Lung (tissue), 12 donors: ENCODE results near the gene C2orf80. TPM values are rescaled to one million over a fixed set of nuclear protein-coding genes. Genes with fewer than 3 reads are reported as not detected.
"Not testable (repeated sequence)": the region's sequence is repeated elsewhere in the genome, so short reads cannot be mapped to it uniquely, and the experiment has no call there.

Source experiments
- ATAC-seq: fragments of 200-7000 bp; cut with Tn5 transposase; one replicate; pipeline ENCODE4 v1.9.1; 2020; ENCODE audit warnings: moderate number of reproducible peaks; ENCODE audit not compliant: insufficient read depth, low FRiP score
- DNase-seq, 3 donors: peaks; one replicate each; pipeline ENCODE4 v3.0.0-alpha.2; 2013 to 2017
- H3K27ac ChIP-seq, 2 donors: one replicate each; pipeline ENCODE4 v1.5.1; 2013; ENCODE audit warnings: mild to moderate bottlenecking in 2 of 2, moderate library complexity in 2 of 2, control low read depth in 1 of 2, inconsistent platforms in 1 of 2, low read depth in 1 of 2, low read length in 1 of 2
- H3K27me3 ChIP-seq, 3 donors: one replicate each; pipeline ENCODE4 v1.5.1; 2013; ENCODE audit warnings: low read length in 2 of 3; ENCODE audit not compliant: control insufficient read depth in 3 of 3, insufficient read depth in 3 of 3
- H3K36me3 ChIP-seq, 4 donors: one replicate each; pipeline ENCODE4 v1.5.1; 2013; ENCODE audit warnings: low read length in 4 of 4, mild to moderate bottlenecking in 1 of 4, moderate library complexity in 1 of 4; ENCODE audit not compliant: control insufficient read depth in 4 of 4, insufficient read depth in 4 of 4
- H3K4me1 ChIP-seq, 5 donors: one replicate each; pipeline ENCODE4 v1.5.1; 2013; ENCODE audit warnings: low read length in 5 of 5, mild to moderate bottlenecking in 2 of 5, moderate library complexity in 1 of 5; ENCODE audit not compliant: control insufficient read depth in 5 of 5, insufficient read depth in 5 of 5
- H3K4me3 ChIP-seq: one replicate; pipeline ENCODE4 v1.5.1; 2013; ENCODE audit warnings: mild to moderate bottlenecking, control low read depth, moderate library complexity
- H3K9ac ChIP-seq, 2 donors: one replicate each; pipeline ENCODE4 v1.5.1; 2013; ENCODE audit warnings: low read length in 2 of 2, control low read depth in 1 of 2; ENCODE audit not compliant: insufficient read depth in 1 of 2
- H3K9me3 ChIP-seq, 4 donors: one replicate each; pipeline ENCODE4 v1.5.1; 2013; ENCODE audit warnings: low read length in 3 of 4, mild to moderate bottlenecking in 1 of 4, moderate library complexity in 1 of 4; ENCODE audit not compliant: control insufficient read depth in 4 of 4, insufficient read depth in 3 of 4
- WGBS, 2 donors: extraction: QIAGEN DNeasy Blood & Tissue Kit; methylation state at CpG; one replicate each; pipeline ENCODE4 v1.1.7; 2013; 5-methylcytosine and 5-hydroxymethylcytosine counted together
- polyA plus RNA-seq, 2 donors: library from polyadenylated mRNA; stranded (reverse); fragments of 200-250 nt; gene quantifications; one replicate each; pipeline ENCODE4 v1.2.1, GENCODE V29; 2013
- total RNA-seq, 2 donors: library from RNA; depleted of rRNA in 1 of 2; stranded (reverse); fragments of >200 nt in 1 of 2; gene quantifications; one replicate each; pipeline ENCODE4 v1.2.1, GENCODE V29; 2014 to 2021
- TF ChIP-seq, protein P1 (sequence below): IDR thresholded peaks from 2 replicates; pipeline ENCODE4 v1.5.1; 2012; ENCODE audit warnings: mild to moderate bottlenecking; ENCODE audit errors: control extremely low read depth, extremely low read depth
- donor health status: control.
- donor health status: control.
- donor health status: Bipolar disorder and iron deficiency.
- donor health status: healthy.
- donor health status: DM: yes; HTN: yes; CAD: no.

The C2orf80 gene
- total and polyA plus RNA-seq, 4 donors: 0.18 to 0.25 TPM; not detected in 2

DNA sequence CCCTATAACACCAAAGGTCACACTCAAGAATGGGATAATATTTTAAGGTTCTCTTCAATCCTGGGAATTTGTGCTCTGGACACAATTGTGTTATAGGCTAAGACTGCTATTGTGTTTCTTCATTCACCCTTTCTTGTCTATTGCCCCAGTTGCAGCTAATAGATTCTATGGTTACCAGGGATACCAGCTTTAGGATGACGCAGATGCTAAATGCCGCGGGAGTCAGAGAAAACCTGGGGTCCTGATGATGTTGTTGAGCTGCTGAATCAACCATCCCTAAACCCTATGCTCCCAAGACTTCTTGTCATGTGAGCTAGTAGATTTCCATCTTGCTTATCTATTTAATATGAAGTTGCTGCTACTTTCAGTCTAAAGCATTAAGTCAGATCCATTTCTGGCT lies 70.9 kb downstream of the C2orf80 start:
- TF ChIP-seq, protein P1, sequence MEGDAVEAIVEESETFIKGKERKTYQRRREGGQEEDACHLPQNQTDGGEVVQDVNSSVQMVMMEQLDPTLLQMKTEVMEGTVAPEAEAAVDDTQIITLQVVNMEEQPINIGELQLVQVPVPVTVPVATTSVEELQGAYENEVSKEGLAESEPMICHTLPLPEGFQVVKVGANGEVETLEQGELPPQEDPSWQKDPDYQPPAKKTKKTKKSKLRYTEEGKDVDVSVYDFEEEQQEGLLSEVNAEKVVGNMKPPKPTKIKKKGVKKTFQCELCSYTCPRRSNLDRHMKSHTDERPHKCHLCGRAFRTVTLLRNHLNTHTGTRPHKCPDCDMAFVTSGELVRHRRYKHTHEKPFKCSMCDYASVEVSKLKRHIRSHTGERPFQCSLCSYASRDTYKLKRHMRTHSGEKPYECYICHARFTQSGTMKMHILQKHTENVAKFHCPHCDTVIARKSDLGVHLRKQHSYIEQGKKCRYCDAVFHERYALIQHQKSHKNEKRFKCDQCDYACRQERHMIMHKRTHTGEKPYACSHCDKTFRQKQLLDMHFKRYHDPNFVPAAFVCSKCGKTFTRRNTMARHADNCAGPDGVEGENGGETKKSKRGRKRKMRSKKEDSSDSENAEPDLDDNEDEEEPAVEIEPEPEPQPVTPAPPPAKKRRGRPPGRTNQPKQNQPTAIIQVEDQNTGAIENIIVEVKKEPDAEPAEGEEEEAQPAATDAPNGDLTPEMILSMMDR: no peak
- 98% methylated on average over 3 of the region's 3 CpGs for WGBS, 2 donors

DNA sequence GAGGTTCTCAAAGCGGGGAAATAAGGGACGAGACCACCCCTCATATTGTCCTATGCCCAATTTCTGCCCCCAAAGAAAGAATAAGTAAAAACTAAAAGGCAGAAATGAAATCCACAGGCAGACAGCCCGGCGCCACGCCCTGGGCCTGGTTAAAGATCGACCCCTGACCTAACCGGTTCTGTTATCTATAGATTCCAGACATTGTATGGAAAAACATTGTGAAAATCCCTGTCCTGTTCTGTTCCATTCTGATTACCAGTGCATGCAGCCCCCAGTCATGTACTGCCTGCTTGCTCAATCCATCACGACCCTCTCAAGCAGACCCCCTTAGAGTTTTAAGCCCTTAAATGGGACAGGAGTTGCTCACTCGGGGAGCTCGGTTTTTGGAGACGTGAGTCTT lies 72.4 kb downstream of the C2orf80 start:
- H3K4me3 ChIP-seq, H3K27ac ChIP-seq, H3K4me1 ChIP-seq, DNase-seq, ATAC-seq, H3K36me3 ChIP-seq, H3K9me3 ChIP-seq, H3K27me3 ChIP-seq, H3K9ac ChIP-seq: not testable (repeated sequence)
- 92 to 93% methylated on average over 11 of the region's 11 CpGs for WGBS, 2 donors

More for the DNA sequence above, 70.9 kb downstream of the C2orf80 start:
- Histone ChIP-seq H3K9me3 (peaks cover 0 to under 1% (median 0%) of the 10 kb centered on the region in 4 donors), H3K27ac (no peak overlapping the region), H3K9ac (no peak overlapping the region), H3K36me3 (no peaks in the 10 kb centered on the region), H3K4me1 (no peaks in the 10 kb centered on the region), H3K27me3 (peaks cover 0 to 5% (median 4%) of the 10 kb centered on the region in 3 donors), H3K4me3 (no peak overlapping the region)
- ATAC-seq (no peak), DNase-seq (no peak)

Other genes with a start within 250 kb of the C2orf80 start
- gene PLEKHM3, start 164.5 kb downstream of the C2orf80 start, total RNA-seq: 10 to 100 TPM; 16.3 to 32.9 TPM
- gene PLEKHM3, start 164.5 kb downstream of the C2orf80 start, polyA plus RNA-seq: 1 to 10 TPM; 5.6 to 8.4 TPM
- not detected for gene CRYGD, start 65.5 kb downstream of the C2orf80 start, total RNA-seq
- gene CRYGD, start 65.5 kb downstream of the C2orf80 start, polyA plus RNA-seq: not detected
- not detected for gene CRYGC, start 60.2 kb downstream of the C2orf80 start, total RNA-seq
- gene CRYGC, start 60.2 kb downstream of the C2orf80 start, polyA plus RNA-seq: not detected
- not detected for gene CRYGB, start 43.9 kb downstream of the C2orf80 start, total RNA-seq
- gene CRYGB, start 43.9 kb downstream of the C2orf80 start, polyA plus RNA-seq: not detected
- not detected for gene CRYGA, start 26.4 kb downstream of the C2orf80 start, total RNA-seq
- not detected for gene CRYGA, start 26.4 kb downstream of the C2orf80 start, polyA plus RNA-seq
- 100 to 1,000 TPM in 1 of 2 donors, 10 to 100 TPM in 1; 76.3 to 160 TPM for gene IDH1, start 65.0 kb upstream of the C2orf80 start, total RNA-seq
- gene IDH1, start 65.0 kb upstream of the C2orf80 start, polyA plus RNA-seq: 10 to 100 TPM; 63.7 to 94.2 TPM
- gene PIKFYVE, start 76.2 kb upstream of the C2orf80 start, total RNA-seq: 10 to 100 TPM; 26.2 to 46.9 TPM
- gene PIKFYVE, start 76.2 kb upstream of the C2orf80 start, polyA plus RNA-seq: 1 to 10 TPM; 5.7 to 8.4 TPM
- gene PTH2R, start 216.8 kb upstream of the C2orf80 start, total RNA-seq: under 1 TPM; 0.11 to 0.25 TPM
- gene PTH2R, start 216.8 kb upstream of the C2orf80 start, polyA plus RNA-seq: under 1 TPM; 0.12 to 0.15 TPM